Measurements from ENCODE around the gene TMEM86A.

The TMEM86A gene

GRCh38 chr11:18750944-18751343 lies 52.4 kb downstream of the TMEM86A start:
- no peaks in the 10 kb centered on the region for H3K4me1 ChIP-seq (ENCODE audit: low read length)
- H3K9me3 ChIP-seq (ENCODE audit: insufficient read depth, low read length), result no peaks in the 10 kb centered on the region
- H3K36me3 ChIP-seq (replicated peaks; ENCODE audit: low read depth, low read length), result no peaks in the 10 kb centered on the region
- no peak for TF ChIP-seq CTCF (IDR thresholded peaks at IDR 0.05; ENCODE audit: low read depth, low read length)
- TF ChIP-seq EZH2phosphoT487 (IDR thresholded peaks at IDR 0.05; ENCODE audit: low read depth), result no peak
- H3K27me3 ChIP-seq (ENCODE audit: low read depth, low read length), result peaks cover 36% of the 10 kb centered on the region
- no peak overlapping the region for H3K9ac ChIP-seq (ENCODE audit: low read length)
- no peaks in the 10 kb centered on the region for H3K79me2 ChIP-seq (ENCODE audit: low read length)
- H3K4me3 ChIP-seq (ENCODE audit: low read length), result no peak overlapping the region
- H3K4me2 ChIP-seq (ENCODE audit: low read length), result no peak overlapping the region
- no peak overlapping the region for H2AFZ ChIP-seq (ENCODE audit: low read depth, low read length)
- H4K20me1 ChIP-seq (ENCODE audit: insufficient read depth, low read length), result no peaks in the 10 kb centered on the region
- H3K27ac ChIP-seq (ENCODE audit: low read length), result no peak overlapping the region

GRCh38 chr11:18752502-18752901 lies 53.9 kb downstream of the TMEM86A start:
- Histone ChIP-seq H3K27ac (ENCODE audit: low read length) (no peak overlapping the region), H3K4me1 (ENCODE audit: low read length) (no peaks in the 10 kb centered on the region), H4K20me1 (ENCODE audit: insufficient read depth, low read length) (no peaks in the 10 kb centered on the region), H3K27me3 (ENCODE audit: low read depth, low read length) (peaks cover 39% of the 10 kb centered on the region), H3K79me2 (ENCODE audit: low read length) (no peaks in the 10 kb centered on the region), H2AFZ (ENCODE audit: low read depth, low read length) (no peak overlapping the region), H3K4me2 (ENCODE audit: low read length) (no peak overlapping the region), H3K9me3 (ENCODE audit: insufficient read depth, low read length) (no peaks in the 10 kb centered on the region), H3K9ac (ENCODE audit: low read length) (no peak overlapping the region), H3K4me3 (ENCODE audit: low read length) (no peak overlapping the region), H3K36me3 (replicated peaks; ENCODE audit: low read depth, low read length) (no peaks in the 10 kb centered on the region)
- TF ChIP-seq CTCF (IDR thresholded peaks at IDR 0.05; ENCODE audit: low read depth, low read length) (no peak), EZH2phosphoT487 (IDR thresholded peaks at IDR 0.05; ENCODE audit: low read depth) (no peak)

- Histone ChIP-seq H3K27ac (ENCODE audit: low read length) (no peak overlapping the region), H3K9me3 (ENCODE audit: insufficient read depth, low read length) (no peaks in the 10 kb centered on the region), H3K4me3 (ENCODE audit: low read length) (no peak overlapping the region), H4K20me1 (ENCODE audit: insufficient read depth, low read length) (no peaks in the 10 kb centered on the region), H3K36me3 (replicated peaks; ENCODE audit: low read depth, low read length) (no peaks in the 10 kb centered on the region), H3K9ac (ENCODE audit: low read length) (no peak overlapping the region), H3K4me1 (ENCODE audit: low read length) (no peaks in the 10 kb centered on the region), H3K27me3 (ENCODE audit: low read depth, low read length) (peaks cover 49% of the 10 kb centered on the region), H3K4me2 (ENCODE audit: low read length) (no peak overlapping the region), H3K79me2 (ENCODE audit: low read length) (no peaks in the 10 kb centered on the region), H2AFZ (ENCODE audit: low read depth, low read length) (no peak overlapping the region)
- TF ChIP-seq CTCF (IDR thresholded peaks at IDR 0.05; ENCODE audit: low read depth, low read length) (no peak), EZH2phosphoT487 (IDR thresholded peaks at IDR 0.05; ENCODE audit: low read depth) (no peak)
Measured at GRCh38 chr11:18754308-18754707, 55.7 kb downstream of the TMEM86A start.
